ENCODE measurements around the gene NHS.

DNA sequence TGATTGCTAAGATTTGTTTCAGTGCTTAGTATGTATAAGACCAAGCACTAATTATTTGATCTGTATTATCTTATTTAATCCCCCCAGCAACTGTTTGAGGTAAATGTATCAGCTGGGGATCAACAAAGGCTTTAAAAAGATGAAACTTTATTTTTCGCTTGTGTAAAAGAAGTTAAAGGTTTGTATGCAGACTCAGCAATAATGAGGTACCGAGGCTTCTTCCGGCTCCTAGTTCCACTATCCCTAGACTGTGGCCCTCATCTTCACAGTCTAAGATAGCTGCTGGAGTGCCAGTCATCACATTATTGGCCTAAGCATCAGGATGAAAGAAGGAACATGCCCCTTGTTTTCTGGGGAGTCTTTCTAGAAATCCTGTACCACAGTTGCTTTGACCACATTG lies 256.6 kb downstream of the NHS start:
- TF ChIP-seq, protein P1, sequence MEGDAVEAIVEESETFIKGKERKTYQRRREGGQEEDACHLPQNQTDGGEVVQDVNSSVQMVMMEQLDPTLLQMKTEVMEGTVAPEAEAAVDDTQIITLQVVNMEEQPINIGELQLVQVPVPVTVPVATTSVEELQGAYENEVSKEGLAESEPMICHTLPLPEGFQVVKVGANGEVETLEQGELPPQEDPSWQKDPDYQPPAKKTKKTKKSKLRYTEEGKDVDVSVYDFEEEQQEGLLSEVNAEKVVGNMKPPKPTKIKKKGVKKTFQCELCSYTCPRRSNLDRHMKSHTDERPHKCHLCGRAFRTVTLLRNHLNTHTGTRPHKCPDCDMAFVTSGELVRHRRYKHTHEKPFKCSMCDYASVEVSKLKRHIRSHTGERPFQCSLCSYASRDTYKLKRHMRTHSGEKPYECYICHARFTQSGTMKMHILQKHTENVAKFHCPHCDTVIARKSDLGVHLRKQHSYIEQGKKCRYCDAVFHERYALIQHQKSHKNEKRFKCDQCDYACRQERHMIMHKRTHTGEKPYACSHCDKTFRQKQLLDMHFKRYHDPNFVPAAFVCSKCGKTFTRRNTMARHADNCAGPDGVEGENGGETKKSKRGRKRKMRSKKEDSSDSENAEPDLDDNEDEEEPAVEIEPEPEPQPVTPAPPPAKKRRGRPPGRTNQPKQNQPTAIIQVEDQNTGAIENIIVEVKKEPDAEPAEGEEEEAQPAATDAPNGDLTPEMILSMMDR (IDR thresholded peaks at IDR 0.05; ENCODE audit: low read depth, low read length, poor library complexity, severe bottlenecking): no peak
- no peak for TF ChIP-seq EZH2phosphoT487 (IDR thresholded peaks at IDR 0.05; ENCODE audit: borderline replicate concordance, low read length)

All from DOHH2 (cell line).